Measurements from ENCODE around the gene HMGCR. TPM values are rescaled to one million over a fixed set of nuclear protein-coding genes. Genes with fewer than 3 reads are reported as not detected.
"Not testable (repeated sequence)": the region's sequence is repeated elsewhere in the genome, so short reads cannot be mapped to it uniquely, and the experiment has no call there.

Gene HMGCR
- total RNA-seq, 4 donors from 2014 or later, result 30.2 to 56.2 (median 42.5) TPM

DNA sequence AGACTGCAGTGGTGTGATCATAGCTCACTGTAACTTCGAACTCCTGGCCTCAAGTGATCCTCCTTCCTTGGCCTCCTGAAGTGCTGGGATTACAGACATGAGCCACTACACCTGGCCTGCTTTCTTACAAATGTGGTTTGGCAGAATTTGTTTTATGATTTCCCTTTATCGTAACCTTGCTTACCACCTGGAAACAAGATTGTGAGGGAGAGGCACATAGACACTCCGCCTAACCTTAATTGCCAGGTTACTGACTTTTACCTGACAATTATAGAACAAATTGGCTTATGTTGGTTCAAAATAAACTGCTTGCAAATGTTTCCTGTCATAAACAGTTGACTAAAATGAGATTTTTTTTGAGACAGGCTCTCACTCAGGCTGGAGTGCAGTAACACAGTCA is 26.8 kb upstream of the HMGCR start:
- H3K4me3 ChIP-seq (replicated peaks in 1 of 3), result no peak overlapping the region
- H3K4me1 ChIP-seq, result no peaks in the 10 kb centered on the region
- no peaks in the 10 kb centered on the region for H3K9me3 ChIP-seq
- H3K27ac ChIP-seq, result no peak overlapping the region
- no peaks in the 10 kb centered on the region for H3K36me3 ChIP-seq
- intact Hi-C loops (cut with DNase I), result no loop called here
- DNase-seq, result no peak
- TF ChIP-seq, protein P1, sequence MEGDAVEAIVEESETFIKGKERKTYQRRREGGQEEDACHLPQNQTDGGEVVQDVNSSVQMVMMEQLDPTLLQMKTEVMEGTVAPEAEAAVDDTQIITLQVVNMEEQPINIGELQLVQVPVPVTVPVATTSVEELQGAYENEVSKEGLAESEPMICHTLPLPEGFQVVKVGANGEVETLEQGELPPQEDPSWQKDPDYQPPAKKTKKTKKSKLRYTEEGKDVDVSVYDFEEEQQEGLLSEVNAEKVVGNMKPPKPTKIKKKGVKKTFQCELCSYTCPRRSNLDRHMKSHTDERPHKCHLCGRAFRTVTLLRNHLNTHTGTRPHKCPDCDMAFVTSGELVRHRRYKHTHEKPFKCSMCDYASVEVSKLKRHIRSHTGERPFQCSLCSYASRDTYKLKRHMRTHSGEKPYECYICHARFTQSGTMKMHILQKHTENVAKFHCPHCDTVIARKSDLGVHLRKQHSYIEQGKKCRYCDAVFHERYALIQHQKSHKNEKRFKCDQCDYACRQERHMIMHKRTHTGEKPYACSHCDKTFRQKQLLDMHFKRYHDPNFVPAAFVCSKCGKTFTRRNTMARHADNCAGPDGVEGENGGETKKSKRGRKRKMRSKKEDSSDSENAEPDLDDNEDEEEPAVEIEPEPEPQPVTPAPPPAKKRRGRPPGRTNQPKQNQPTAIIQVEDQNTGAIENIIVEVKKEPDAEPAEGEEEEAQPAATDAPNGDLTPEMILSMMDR (IDR thresholded peaks at IDR 0.05), result no peak
- TF ChIP-seq POLR2A (IDR thresholded peaks at IDR 0.05), result no peak
- no peaks in the 10 kb centered on the region for H3K27me3 ChIP-seq
- WGBS, 2 donors, result 95 to 96% methylated on average over 3 of the region's 3 CpGs

DNA sequence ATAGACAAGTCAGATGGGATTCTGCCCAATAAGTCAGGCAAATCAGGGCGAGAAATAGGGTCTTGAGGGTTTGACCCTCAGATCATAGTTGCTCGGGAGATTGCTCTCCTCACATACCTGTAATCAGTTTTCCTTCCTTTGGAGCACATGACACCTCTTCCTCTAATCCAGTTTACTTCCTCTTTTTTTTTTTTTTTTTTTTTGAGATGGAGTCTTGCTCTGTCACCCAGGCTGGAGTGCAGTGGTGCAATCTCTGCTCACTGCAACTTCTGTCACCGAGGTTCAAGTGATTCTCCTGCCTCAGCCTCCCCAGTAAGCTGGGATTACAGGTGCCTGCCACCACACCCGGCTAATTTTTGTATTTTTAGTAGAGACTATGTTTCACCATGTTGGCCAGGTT is 17.9 kb upstream of the HMGCR start:
- H3K27ac ChIP-seq; DNase-seq; H3K9me3 ChIP-seq; H3K27me3 ChIP-seq; H3K4me3 ChIP-seq (replicated peaks in 1 of 3); intact Hi-C loops (cut with DNase I); H3K36me3 ChIP-seq: not testable (repeated sequence)
- 89 to 91% methylated on average over 4 of the region's 4 CpGs for WGBS, 2 donors
- H3K4me1 ChIP-seq, result peaks cover 8 to 11% of the 10 kb centered on the region in 2 donors

DNA sequence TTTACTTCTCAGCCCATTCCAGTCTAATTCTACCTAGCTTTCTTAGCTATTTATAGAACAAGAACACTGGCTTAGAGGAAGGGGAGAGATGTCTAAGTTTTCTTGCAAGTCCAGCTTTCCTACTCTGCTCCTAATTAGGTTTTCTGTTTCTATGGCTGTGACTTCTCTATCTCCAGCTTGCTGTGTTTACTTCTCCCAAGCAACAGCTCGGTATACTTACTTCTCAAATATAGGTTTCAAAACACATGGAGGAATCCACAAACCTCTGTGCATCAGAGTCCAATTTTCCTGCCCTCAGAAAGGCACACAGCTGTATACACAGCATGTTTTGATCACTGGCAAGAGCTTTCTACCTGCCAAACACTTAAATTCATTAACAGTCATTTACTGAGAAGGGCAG is 17.4 kb upstream of the HMGCR start:
- no peak overlapping the region for H3K27ac ChIP-seq
- no peak for TF ChIP-seq POLR2A (IDR thresholded peaks at IDR 0.05)
- TF ChIP-seq, protein P1 (IDR thresholded peaks at IDR 0.05), result no peak
- H3K4me3 ChIP-seq (replicated peaks in 1 of 3), result no peak overlapping the region
- no peaks in the 10 kb centered on the region for H3K9me3 ChIP-seq
- WGBS, 2 donors, result 74 to 80% methylated on average over 1 of the region's 1 CpG
- intact Hi-C loops (cut with DNase I), result no loop called here
- H3K27me3 ChIP-seq, result no peaks in the 10 kb centered on the region
- no peaks in the 10 kb centered on the region for H3K36me3 ChIP-seq
- peaks cover 8 to 11% of the 10 kb centered on the region in 2 donors for H3K4me1 ChIP-seq
- DNase-seq, result no peak

DNA sequence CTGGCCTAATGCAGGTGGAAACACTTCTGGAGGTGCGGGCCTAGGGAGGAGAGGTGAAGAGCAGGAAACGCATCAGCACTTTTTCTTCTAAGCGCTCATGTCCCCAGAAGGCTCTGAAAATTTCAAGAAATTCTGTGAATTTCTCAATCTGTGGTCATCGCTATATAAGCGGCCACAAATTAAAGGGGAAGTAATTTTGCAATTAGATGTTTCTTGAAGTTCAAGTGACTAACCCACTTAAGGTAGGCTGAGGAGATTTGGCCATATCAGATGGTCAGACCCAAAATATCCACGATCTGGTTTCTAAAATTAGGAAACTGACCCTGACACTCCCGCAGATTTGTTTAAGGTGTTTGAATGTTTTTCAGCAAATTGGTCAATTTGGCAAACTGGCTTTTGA is 16.6 kb upstream of the HMGCR start:
- Histone ChIP-seq H3K27me3 (no peaks in the 10 kb centered on the region), H3K4me1 (peaks cover 8 to 11% of the 10 kb centered on the region in 2 donors), H3K27ac (no peak overlapping the region), H3K9me3 (no peaks in the 10 kb centered on the region), H3K4me3 (replicated peaks in 1 of 3) (no peak overlapping the region), H3K36me3 (no peaks in the 10 kb centered on the region)
- TF ChIP-seq, protein P1 (IDR thresholded peaks at IDR 0.05), result no peak
- TF ChIP-seq POLR2A (IDR thresholded peaks at IDR 0.05), result no peak
- WGBS, 2 donors, result 89 to 91% methylated on average over 7 of the region's 7 CpGs
- intact Hi-C loops (cut with DNase I), result no loop called here
- no peak for DNase-seq

DNA sequence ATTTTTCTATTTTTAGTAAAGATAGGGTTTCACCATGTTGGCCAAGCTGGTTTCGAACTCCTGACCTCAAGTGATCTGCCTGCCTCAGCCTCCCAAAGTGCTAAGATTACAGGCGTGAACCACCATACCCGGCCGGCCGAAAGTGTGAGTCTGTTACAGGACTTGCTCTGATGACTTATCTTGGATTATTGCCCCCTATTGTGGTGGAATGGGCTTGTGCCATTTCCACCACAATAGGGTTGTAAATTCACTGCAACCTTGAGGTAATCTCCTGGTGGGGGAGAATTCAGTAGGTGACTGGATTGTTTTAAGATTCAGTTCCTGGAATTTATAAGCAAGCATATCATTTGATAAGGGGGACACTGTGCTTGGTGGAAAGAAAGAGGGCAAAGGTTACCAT is 15.0 kb upstream of the HMGCR start:
- Histone ChIP-seq H3K4me3 (replicated peaks in 1 of 3) (no peak overlapping the region), H3K9me3 (no peaks in the 10 kb centered on the region), H3K36me3 (no peaks in the 10 kb centered on the region), H3K27me3 (no peaks in the 10 kb centered on the region), H3K4me1 (peaks cover 8 to 11% of the 10 kb centered on the region in 2 donors), H3K27ac (no peak overlapping the region)
- WGBS, 2 donors, result 95 to 98% methylated on average over 5 of the region's 5 CpGs
- no peak for TF ChIP-seq POLR2A (IDR thresholded peaks at IDR 0.05)
- TF ChIP-seq, protein P1 (IDR thresholded peaks at IDR 0.05), result no peak
- DNase-seq, result no peak
- intact Hi-C loops (cut with DNase I), result no loop called here

DNA sequence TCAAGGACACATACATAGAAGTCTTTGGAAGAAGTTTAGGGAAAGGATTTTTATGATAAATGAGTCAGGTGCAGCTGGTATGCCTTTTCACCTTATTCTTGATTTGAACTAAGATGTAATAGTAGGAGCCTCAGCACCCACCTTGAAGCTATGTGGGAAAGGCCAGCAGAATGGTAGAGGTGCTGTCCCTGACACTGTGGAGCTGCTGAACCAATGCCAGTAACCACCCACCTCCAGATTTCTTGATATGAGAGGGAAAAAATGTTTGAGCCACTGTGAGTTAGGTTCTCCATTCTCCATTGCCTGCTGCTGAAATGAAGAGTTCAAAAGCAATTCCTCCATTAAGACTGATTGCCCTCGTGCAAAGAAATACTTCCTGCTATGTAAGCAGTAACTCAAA is 12.2 kb upstream of the HMGCR start:
- TF ChIP-seq, protein P1 (IDR thresholded peaks at IDR 0.05), result no peak
- no peak for TF ChIP-seq POLR2A (IDR thresholded peaks at IDR 0.05)

More for the DNA sequence above, 12.2 kb upstream of the HMGCR start:
- Histone ChIP-seq H3K27ac (no peak overlapping the region), H3K27me3 (no peaks in the 10 kb centered on the region), H3K9me3 (no peaks in the 10 kb centered on the region), H3K4me1 (peaks cover 8 to 11% of the 10 kb centered on the region in 2 donors), H3K4me3 (replicated peaks in 1 of 3) (no peak overlapping the region), H3K36me3 (no peaks in the 10 kb centered on the region)
- intact Hi-C loops (cut with DNase I), result no loop called here
- DNase-seq, result no peak
- 86 to 90% methylated on average over 1 of the region's 1 CpG for WGBS, 2 donors
